Lung (tissue), 12 donors: ENCODE data around the gene RBP3. TPM values are rescaled to one million over a fixed set of nuclear protein-coding genes. Genes with fewer than 3 reads are reported as not detected.
A peak's percentile ranks its signal among the peaks of the same experiment; 100 is the strongest.

ENCODE experiments used
- ATAC-seq: fragments of 200-7000 bp; cut with Tn5 transposase; one replicate; pipeline ENCODE4 v1.9.1; 2020; ENCODE audit warnings: moderate number of reproducible peaks; ENCODE audit not compliant: insufficient read depth, low FRiP score
- DNase-seq, 3 donors: peaks; one replicate each; pipeline ENCODE4 v3.0.0-alpha.2; 2013 to 2017
- H3K27ac ChIP-seq, 2 donors: one replicate each; pipeline ENCODE4 v1.5.1; 2013; ENCODE audit warnings: mild to moderate bottlenecking in 2 of 2, moderate library complexity in 2 of 2, control low read depth in 1 of 2, inconsistent platforms in 1 of 2, low read depth in 1 of 2, low read length in 1 of 2
- H3K27me3 ChIP-seq, 3 donors: one replicate each; pipeline ENCODE4 v1.5.1; 2013; ENCODE audit warnings: low read length in 2 of 3; ENCODE audit not compliant: control insufficient read depth in 3 of 3, insufficient read depth in 3 of 3
- H3K36me3 ChIP-seq, 4 donors: one replicate each; pipeline ENCODE4 v1.5.1; 2013; ENCODE audit warnings: low read length in 4 of 4, mild to moderate bottlenecking in 1 of 4, moderate library complexity in 1 of 4; ENCODE audit not compliant: control insufficient read depth in 4 of 4, insufficient read depth in 4 of 4
- H3K4me1 ChIP-seq, 5 donors: one replicate each; pipeline ENCODE4 v1.5.1; 2013; ENCODE audit warnings: low read length in 5 of 5, mild to moderate bottlenecking in 2 of 5, moderate library complexity in 1 of 5; ENCODE audit not compliant: control insufficient read depth in 5 of 5, insufficient read depth in 5 of 5
- H3K4me3 ChIP-seq: one replicate; pipeline ENCODE4 v1.5.1; 2013; ENCODE audit warnings: mild to moderate bottlenecking, control low read depth, moderate library complexity
- H3K9ac ChIP-seq, 2 donors: one replicate each; pipeline ENCODE4 v1.5.1; 2013; ENCODE audit warnings: low read length in 2 of 2, control low read depth in 1 of 2; ENCODE audit not compliant: insufficient read depth in 1 of 2
- H3K9me3 ChIP-seq, 4 donors: one replicate each; pipeline ENCODE4 v1.5.1; 2013; ENCODE audit warnings: low read length in 3 of 4, mild to moderate bottlenecking in 1 of 4, moderate library complexity in 1 of 4; ENCODE audit not compliant: control insufficient read depth in 4 of 4, insufficient read depth in 3 of 4
- WGBS, 2 donors: extraction: QIAGEN DNeasy Blood & Tissue Kit; methylation state at CpG; one replicate each; pipeline ENCODE4 v1.1.7; 2013; 5-methylcytosine and 5-hydroxymethylcytosine counted together
- polyA plus RNA-seq, 2 donors: library from polyadenylated mRNA; stranded (reverse); fragments of 200-250 nt; gene quantifications; one replicate each; pipeline ENCODE4 v1.2.1, GENCODE V29; 2013
- total RNA-seq, 2 donors: library from RNA; depleted of rRNA in 1 of 2; stranded (reverse); fragments of >200 nt in 1 of 2; gene quantifications; one replicate each; pipeline ENCODE4 v1.2.1, GENCODE V29; 2014 to 2021
- TF ChIP-seq, protein P1 (sequence below): IDR thresholded peaks from 2 replicates; pipeline ENCODE4 v1.5.1; 2012; ENCODE audit warnings: mild to moderate bottlenecking; ENCODE audit errors: control extremely low read depth, extremely low read depth
- donor health status: control.
- donor health status: control.
- donor health status: Bipolar disorder and iron deficiency.
- donor health status: healthy.
- donor health status: DM: yes; HTN: yes; CAD: no.

Gene RBP3
- total and polyA plus RNA-seq, 4 donors, result 0.01 TPM; not detected in 3

DNA sequence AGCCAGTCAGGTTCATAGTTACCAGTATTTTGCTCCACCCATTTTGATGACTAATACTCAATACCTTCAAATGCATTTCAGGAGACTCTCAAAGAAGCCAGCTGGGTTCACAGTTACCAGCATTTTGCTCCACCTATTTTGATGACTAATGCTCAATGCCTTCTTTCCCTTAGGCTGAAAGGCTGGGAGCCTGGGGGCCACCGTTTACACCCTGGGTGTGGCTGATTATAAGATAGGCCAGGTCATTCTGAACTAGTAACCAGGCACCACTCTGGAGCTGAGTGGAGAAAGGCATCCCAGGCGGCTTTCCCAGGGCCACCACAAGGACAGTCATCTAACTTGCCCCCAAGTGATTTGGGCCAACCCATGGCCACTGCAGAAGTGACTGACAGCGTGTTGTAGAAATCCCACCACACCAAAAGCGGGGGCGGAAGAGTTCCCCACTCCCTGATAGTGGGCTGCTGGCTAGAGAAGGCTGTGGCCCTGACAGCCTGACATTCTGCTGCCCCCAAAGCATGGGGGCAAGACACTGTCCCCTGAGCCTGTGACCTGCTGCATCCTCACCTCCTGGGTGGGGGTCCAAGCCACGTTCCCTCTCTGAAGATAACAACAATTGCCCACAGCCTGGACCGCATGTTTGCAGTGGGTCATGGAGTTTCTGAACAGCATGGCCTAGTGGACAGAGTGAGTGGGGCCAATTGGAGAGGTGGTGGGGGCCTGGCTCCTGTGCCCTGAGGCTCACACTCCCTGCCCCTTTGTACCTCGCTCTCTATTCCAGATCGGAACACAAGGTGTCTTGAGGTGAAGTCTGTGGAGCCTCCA is 58.9 kb downstream of the RBP3 start:
- WGBS, 2 donors, result 85 to 87% methylated on average over 9 of the region's 9 CpGs
- H3K9ac ChIP-seq, result no peak overlapping the region
- no peak for DNase-seq

More for the DNA sequence above, 58.9 kb downstream of the RBP3 start:
- TF ChIP-seq, protein P1, sequence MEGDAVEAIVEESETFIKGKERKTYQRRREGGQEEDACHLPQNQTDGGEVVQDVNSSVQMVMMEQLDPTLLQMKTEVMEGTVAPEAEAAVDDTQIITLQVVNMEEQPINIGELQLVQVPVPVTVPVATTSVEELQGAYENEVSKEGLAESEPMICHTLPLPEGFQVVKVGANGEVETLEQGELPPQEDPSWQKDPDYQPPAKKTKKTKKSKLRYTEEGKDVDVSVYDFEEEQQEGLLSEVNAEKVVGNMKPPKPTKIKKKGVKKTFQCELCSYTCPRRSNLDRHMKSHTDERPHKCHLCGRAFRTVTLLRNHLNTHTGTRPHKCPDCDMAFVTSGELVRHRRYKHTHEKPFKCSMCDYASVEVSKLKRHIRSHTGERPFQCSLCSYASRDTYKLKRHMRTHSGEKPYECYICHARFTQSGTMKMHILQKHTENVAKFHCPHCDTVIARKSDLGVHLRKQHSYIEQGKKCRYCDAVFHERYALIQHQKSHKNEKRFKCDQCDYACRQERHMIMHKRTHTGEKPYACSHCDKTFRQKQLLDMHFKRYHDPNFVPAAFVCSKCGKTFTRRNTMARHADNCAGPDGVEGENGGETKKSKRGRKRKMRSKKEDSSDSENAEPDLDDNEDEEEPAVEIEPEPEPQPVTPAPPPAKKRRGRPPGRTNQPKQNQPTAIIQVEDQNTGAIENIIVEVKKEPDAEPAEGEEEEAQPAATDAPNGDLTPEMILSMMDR, result no peak
- no peaks in the 10 kb centered on the region for H3K36me3 ChIP-seq
- no peak overlapping the region for H3K4me3 ChIP-seq
- ATAC-seq, result peak; percentile 20
- no peaks in the 10 kb centered on the region for H3K9me3 ChIP-seq
- H3K4me1 ChIP-seq, result peaks cover 0 to 15% (median 8%) of the 10 kb centered on the region in 5 donors
- no peak overlapping the region for H3K27ac ChIP-seq
- H3K27me3 ChIP-seq, result no peaks in the 10 kb centered on the region

Other genes starting within 250 kb of the RBP3 start
- gene GDF10, start 48.2 kb upstream of the RBP3 start, total RNA-seq, result 10 to 100 TPM; 30.3 to 34.7 TPM
- 1 to 10 TPM; 2.3 to 3.0 TPM for gene GDF10, start 48.2 kb upstream of the RBP3 start, polyA plus RNA-seq
- gene GDF2, start 25.9 kb upstream of the RBP3 start, total RNA-seq, result not detected
- gene GDF2, start 25.9 kb upstream of the RBP3 start, polyA plus RNA-seq, result not detected
- under 1 TPM; 0.37 to 0.64 TPM for gene ZNF488, start 35.9 kb downstream of the RBP3 start, total RNA-seq
- under 1 TPM; 0.15 to 0.47 TPM for gene ZNF488, start 35.9 kb downstream of the RBP3 start, polyA plus RNA-seq
- gene ANXA8, start 135.8 kb downstream of the RBP3 start, total RNA-seq, result 10 to 100 TPM in 1 of 2 donors, under 1 TPM in 1; 0.68 to 19.7 TPM
- gene ANXA8, start 135.8 kb downstream of the RBP3 start, polyA plus RNA-seq, result 10 to 100 TPM; 12.5 to 13.7 TPM
- gene FAM25G, start 143.3 kb downstream of the RBP3 start, total RNA-seq, result not detected
- not detected for gene FAM25G, start 143.3 kb downstream of the RBP3 start, polyA plus RNA-seq
- 1 to 10 TPM; 4.4 to 8.7 TPM for gene AGAP9, start 175.3 kb downstream of the RBP3 start, total RNA-seq
- 1 to 10 TPM; 3.6 to 6.5 TPM for gene AGAP9, start 175.3 kb downstream of the RBP3 start, polyA plus RNA-seq